ENCODE measurements around the gene NOL3.

Gene NOL3

DNA sequence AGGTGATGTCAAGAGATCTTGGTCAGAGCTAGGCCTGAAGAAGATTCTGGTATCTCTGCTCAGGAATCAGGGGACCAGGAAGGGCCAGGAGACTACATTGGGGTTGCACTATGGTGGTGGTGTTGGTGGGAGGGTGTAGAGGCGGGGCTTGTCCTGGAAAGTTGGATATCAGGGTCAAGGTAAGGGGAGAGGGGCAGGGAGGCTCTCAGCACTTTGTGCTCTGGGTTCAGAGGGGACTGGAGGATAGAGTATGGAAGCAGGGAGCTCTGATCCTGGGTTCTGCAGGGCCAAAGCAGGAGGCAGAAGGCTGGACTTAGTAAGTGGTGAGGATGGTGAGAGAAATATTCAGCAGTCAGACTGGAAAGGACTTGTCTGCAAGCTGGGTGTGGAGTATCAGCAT, 3.0 kb downstream of the NOL3 start:
- no peak for DNase-seq

DNA sequence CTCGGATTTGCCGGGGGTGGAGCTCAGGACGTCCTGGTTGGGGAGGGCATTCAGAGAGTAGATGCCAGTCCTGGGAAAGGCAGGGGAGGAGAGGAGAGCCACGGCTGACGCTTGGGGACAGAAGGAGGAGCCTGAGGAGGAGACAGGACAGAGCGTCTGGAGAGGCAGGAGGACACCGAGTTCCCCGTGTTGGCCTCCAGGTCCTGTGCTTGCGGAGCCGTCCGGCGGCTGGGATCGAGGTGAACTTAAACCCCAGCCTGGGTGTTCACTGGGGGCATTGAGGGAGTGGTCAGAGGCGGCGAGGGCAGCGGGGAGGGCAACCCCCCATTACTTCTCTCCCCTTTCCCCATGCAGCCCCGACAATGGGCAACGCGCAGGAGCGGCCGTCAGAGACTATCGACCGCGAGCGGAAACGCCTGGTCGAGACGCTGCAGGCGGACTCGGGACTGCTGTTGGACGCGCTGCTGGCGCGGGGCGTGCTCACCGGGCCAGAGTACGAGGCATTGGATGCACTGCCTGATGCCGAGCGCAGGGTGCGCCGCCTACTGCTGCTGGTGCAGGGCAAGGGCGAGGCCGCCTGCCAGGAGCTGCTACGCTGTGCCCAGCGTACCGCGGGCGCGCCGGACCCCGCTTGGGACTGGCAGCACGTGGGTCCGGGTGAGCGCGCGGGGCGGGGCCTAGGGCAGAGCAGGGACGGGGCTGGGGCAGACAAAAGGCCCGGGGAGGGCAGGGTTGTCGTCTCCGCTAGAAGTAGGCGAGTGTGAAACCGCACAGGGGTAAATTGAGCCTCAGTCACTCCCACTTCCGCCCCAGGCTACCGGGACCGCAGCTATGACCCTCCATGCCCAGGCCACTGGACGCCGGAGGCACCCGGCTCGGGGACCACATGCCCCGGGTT, 3.7 kb downstream of the NOL3 start:
- peak; percentile 66 for DNase-seq

DNA sequence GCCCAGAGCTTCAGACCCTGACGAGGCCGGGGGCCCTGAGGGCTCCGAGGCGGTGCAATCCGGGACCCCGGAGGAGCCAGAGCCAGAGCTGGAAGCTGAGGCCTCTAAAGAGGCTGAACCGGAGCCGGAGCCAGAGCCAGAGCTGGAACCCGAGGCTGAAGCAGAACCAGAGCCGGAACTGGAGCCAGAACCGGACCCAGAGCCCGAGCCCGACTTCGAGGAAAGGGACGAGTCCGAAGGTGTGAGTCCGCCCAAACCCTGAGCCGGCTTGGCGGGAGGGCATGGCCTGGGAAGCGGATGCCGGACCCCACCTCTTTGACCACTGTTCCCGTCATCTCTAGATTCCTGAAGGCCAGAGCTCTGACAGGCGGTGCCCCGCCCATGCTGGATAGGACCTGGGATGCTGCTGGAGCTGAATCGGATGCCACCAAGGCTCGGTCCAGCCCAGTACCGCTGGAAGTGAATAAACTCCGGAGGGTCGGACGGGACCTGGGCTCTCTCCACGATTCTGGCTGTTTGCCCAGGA, 4.4 kb downstream of the NOL3 start:
- no peak for DNase-seq

DNA sequence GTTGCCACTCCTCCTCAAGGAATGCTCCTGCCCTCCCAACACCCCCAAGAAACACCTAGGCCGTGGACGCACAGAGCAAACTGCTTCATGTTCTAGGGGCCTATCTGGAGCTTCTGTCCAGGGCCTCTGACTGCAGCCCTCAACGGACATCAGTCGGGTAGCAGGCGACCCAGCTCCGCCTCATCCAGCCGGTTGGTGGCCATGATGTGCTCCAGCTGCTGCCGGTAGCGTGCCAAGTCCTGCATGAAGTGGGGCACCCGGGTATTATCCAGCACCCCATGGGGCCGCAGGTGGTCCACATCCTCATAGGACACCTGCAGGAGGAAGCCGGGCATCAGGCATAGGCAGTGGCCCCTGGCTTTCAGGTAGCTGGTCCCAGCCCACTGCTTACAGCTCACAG, 6.3 kb downstream of the NOL3 start:
- no peak for DNase-seq

DNA sequence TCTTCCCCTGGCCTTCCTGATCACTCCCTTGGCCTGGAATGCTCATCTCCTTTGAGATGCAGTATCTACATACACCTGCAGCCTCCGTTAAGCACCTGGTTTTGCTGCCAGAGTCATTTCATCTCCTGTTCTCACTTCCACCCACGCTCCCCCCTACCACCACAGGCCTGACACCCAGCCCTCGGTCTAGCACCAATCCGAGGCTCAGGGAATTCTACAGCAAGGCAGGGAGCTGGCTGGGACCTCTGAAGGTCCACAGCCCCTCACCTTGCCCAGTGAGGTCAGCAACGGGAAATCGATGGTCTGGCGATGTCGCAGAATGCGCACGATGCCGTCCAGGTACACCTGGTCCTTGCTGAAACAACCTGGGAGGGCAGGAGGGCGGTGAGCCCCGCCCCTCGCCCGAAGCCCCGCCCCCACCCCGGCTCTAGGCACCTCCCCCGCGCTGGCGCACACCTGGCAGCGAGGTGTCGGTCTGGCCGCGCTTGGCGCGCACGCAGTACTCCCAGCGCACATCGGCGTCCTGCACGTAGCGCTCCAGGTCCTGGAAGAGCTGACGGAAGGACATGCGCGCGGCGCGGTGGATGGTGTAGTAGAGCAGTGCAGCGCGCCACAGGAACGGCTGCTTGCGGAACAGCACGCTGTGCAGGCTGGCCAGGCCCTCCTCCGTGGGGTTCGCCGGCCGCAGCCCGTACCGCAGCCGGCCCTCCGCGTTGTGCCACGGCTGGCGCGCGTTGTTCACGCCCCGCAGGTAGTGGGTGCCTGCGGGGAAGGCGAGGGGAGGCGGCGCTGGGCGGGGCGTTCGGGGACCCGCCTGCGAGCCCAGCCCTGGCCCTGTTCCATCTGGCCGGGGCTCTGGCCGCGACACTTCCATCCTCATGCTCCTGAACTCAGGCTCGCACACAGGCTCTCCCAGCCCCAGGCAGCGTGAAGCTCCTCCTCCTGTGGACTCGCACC, 7.7 kb downstream of the NOL3 start:
- DNase-seq = peak; percentile 47

DNA sequence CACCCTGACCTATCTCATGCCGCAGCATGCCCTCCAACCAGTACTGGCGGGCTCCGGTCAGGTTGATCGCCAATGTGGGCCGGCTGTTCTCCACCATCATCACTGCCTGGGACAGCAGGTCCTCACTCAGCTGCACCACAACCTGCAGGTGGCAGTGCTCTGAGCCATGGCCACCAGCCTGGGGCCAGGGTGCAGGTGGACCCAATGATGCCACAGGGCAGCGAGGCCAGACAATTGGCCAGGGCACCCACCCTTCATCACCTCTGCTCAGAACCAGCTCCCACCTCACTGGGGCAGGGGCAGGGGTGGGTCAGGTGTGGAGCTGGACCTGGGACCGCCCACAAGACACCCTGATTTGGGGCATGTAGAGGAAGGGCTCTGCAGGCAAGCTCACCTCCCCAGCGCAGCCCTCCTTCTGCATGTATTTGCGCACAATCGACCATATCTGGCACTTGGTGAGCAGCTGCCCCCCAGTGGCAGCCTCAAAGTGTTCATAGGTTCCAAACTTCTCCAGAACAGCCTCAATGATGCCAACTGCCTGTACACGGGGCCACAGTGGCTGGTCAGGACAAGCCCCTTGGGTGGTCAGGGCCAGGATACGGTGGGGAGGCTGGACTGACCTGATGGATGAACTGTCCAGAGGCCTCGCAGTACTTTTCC, 9.2 kb downstream of the NOL3 start:
- DNase-seq = no peak

DNA sequence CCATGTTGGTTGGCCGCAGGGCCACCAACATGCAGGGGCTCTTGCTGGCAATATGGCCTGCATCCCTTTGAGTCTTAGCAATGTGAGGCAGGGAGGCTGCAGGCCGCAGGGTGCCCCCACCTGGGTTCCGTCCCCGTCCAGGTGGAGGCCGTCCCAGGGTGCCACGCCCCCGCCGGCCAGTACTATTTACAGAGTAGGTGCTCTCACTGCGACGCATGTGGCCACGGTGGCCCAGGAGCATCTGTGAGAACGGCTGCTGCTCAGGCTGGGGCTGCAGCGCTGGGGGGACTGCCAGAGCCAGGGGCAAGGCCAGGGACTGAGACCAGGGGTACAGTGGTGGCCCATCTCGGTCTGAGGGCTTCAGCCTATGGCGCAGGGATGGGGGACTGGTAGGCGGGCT, 9.8 kb downstream of the NOL3 start:
- DNase-seq = no peak

DNA sequence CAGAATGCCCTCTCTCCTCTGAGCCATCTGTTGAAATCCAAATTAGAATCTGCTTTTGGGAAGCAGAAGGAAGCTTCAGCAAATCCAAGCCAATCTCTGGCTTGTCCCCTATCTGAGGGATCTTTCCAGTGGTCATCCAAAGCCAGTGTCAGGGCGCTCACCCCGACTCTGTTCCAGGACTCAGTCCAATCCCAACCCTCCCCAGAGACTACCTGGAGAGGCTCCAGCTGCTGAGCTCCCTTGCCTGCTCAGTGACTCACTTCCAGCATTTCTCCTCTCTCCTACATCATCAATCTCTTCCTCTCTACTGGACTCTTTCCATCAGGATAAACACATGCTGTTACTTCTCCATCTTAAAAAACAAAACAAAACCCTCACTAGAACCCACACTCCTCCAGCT, 11.0 kb downstream of the NOL3 start:
- DNase-seq = no peak

DNA sequence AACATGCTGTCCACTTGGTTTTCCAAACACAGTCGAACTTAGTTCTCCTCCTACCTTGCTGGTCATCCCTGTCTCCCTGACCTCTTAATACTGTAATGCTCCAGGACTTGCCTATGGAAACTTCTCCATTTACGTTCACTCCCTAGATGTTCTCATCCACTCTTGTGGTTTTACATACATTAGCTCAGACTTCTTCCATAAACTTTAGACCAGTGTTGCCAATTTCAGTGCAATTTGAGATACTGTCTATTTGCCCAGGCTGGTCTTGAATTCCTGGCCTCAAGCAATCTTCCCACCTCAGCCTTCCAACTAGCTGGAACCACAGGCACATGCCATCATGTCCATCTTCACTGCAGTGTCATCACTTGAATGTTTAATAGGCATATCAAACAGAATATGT, 11.9 kb downstream of the NOL3 start:
- no peak for DNase-seq

DNA sequence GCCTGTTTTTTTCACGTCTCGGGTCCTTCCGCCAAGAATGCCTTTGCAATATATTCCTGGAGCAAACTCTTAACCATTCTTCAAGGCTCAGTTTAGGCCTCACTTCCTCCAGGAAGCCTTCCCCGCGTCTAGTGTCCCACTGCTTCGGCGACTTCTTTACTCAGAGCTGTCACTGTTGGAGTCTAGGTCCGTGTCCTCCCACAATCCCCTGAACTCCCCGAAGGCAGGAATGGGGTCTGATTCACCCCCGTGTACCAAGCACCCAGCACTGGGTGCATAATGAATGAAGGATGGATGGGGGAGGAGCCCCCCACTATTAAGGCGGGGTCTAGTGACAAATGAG, 12.9 kb downstream of the NOL3 start:
- DNase-seq = no peak

DNA sequence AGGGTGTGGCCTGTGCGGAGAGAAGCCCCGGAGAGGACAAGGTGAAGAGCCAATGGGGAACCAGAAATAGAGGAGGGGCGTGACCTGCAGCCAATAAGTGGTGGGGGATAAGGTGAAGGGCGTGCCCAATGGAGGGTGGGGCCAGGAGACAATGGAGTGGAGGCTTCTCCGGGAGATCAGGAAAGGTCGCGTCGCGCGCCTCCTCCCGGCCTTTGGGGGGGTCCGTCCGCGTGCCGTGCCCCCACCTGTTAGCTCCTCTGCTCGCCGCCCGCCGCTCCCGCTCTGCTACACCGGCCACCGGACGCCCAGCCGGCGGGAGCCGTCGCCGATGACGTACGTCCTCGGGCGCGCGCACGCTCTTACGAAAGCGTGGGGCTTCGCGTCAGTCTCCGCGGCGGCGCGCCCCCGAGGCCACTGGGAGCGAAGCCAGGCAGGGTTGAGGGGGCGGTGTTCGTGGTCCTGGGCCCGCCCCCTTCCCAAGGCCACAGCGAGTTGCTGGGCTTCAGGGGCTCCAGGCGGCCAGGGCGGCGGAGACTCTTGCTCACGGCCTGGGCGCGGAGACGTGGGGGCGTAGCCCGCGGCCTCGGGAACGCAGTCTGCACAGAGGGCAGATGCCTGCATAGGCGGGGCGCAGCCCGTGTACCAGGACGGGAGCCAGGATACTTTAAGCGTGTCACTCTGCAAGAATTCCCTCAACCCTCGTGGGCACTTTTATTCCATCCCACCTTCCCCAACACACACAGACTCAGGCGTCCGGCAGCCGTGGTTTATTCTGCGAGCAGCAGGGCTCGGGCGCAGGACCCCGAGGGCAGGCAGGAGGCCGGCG, 13.5 kb downstream of the NOL3 start, which contains the start of gene MATCAP1:
TSS of gene MATCAP1 (minus strand) at position 337 of the 826 bp plus-strand sequence. CDS start 3,353 bp downstream, outside the sequence.
- peak; percentile 99 for DNase-seq

DNA sequence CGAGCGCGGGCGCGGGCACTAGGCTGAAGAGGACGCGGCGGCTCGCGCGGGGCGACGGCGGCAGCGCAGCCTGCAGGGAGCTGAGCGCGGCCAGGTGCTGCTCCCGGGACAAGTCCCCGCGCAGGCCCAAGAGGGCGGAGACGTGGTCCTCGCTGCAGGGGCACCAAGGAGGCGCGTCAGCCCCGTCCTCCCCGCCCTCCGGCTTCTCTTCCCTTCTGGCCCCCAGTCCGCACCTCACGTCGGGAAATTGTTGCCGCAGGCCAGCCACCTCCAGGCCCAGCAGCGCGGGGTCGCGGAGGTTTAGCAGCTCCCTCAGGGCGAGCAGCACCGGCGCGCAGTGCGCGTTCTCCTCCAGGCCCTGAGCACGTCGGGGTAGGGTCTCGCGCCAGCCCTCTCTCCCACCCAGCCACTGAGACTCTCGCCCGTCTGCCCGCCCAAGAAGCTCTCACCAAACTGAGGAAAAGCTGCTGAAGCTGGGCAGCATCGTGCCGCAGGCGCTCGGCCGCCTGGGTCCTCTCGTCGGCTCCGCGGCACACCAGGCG, 14.2 kb downstream of the NOL3 start:
- DNase-seq = peak; percentile 56

DNA sequence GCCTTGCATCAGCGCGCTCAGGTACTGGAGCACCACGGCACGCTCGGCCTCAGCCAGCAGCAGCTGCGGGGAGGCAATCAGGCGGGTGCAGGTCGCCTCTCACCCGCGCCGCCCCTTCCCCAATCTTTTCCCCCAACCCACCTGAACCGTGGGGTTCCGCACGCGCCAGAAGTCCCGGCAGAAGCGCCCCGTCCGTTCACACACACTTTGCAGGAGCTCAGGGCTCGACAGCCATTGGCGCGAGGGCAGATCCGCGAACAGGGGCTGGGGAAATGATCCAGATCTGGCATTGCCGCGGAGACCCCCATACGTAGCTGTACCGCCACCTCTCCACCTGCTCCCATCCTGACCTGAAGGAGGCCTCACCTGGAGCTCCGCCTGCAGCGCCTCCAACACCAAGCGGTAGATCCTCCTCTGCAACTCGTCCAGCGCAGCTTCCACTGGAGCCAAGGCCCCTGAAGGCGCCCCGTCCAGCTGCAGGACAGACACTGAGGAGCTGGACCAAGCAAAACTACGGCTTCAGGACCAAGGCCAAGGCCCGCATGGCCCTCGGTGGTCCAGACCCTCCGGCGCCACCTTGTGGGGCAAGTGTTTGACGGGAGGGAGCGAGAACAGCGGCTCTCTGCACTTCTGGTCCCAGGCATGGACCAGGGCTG, 14.8 kb downstream of the NOL3 start:
- DNase-seq = peak; percentile 53

DNA sequence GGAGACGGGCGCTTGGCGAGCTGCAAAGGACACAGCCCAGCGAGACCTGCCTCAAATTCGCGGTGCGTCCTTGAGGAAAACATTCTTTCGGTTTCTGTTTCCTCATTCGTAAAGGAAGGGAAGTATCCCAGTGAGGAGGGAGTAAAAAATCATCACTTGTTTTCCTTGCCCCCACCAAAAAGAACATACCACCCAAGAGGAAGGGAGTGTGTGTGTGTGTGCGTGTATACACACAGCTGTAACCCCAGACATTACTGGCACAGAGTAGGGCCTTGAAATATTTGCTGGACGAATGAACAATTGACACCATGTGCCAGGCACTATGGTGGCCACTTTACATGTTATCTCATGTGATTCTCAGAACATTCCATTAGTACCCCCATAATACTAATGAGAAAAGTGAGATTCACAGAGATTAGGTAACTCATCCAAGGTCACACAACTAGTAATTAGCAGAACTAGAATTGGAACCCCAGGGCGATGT, 15.4 kb downstream of the NOL3 start:
- no peak for DNase-seq

DNA sequence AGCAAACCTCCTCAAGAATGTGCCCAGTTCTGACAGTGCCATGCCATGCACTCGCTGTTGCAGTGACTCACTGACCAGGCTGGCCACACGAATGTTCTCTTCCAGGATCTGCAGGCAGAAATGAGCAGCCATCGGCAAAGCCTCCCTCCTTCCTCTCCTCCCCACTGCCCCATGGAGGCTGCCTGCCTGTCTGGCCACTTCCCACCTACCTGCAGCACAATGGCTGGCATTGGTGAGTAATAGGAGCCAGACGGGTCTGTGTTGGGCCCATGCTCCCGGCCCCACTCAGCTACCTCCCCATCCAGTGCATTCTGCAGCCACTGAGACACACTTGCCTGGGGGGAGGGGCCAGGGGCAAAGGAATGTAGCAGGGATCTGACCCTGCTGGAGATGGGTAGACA, 16.2 kb downstream of the NOL3 start:
- no peak for DNase-seq

DNA sequence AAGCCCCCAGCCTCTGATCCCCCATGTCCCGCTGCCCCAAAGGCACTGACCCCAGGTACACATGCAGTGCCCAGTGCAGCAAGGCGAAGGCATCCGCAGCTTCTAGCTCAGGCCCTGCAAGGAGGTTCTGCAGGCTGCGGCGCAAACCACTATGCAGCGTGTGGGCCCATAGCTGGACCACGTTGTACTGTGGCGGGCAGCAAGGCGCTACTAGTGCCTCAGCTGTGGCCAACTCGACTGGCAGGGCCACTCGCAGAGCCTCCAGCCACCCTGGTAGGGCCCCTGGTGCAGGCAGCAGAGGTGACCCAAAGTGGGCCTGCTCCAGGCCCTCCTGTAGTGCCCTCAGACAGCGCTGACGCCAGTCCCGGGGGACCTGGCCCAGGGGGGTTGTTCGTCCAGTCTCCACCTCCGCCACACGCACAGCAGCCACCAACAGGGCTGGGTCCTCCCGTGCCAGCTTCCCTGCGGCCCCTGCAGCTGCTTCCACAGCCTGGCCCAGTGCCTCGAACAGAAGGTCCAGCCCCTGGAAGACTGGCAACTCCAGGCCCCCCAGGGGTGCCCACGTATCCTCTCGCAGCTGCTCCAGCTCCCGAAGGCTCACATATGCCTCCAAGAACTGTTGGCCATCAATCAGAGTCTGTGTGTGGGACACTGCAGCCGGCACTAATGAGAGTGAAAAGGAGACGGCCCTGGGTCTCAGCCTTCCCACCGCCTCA, 17.0 kb downstream of the NOL3 start:
- peak; percentile 8 for DNase-seq

DNA sequence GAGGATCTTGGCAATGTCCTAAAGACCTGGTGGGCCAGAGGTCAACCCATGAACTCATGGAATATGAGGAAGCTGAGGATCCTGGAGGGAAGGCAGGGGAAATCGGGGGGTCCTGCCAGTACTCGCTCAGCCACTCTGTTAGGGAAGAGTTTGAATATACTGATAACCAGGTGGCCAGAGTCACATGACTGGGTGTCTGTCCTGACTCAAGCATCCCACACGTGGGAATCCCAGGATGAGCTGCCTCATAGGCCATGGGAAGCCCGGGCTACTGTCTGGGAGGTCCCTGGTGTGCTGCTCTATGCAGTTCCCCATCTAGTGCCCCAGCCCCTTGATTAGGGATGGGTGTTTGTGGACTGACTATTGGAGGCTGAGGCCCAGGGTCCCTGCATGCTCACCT, 18.0 kb downstream of the NOL3 start:
- DNase-seq = no peak

DNA sequence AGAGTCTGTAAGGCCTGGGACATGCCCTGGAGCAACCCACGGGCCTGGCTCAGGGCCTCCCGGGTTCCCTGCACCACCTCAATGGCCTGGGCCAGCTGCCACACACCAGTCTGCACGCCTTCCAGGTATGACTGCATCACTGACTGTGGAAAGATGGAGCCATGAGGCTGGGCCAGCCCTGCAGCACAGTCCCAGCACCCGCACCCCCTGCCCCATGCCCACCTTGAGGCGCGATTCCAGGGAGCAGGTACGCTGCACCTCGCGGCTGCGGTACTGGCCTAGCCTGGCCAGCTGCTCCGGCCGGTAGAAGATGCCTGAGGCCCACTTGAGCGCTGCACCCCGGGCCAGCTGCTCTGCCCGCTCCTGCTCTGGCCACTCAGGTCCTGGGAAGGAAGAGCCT, 18.5 kb downstream of the NOL3 start:
- no peak for DNase-seq

DNA sequence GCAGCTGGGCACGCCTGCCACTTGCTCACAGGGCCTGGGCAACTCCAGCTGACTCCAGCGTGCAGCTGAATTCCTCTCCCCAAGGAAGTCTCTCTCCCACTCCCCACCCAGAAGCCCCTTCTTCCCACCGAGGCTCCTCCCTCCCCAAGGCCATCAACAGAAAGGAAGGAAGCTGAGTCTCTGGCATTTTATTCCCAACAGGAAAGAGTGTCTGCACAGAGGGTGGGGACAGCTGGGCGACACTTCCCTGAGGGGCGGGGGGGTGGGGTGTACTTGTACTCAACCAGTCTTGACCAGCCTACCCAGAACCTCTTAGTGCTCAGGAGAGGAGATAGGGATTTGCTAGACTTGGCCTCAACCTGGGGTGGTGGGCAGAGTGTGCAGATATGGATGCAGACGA, 19.7 kb downstream of the NOL3 start, which contains the start of gene EXOC3L1:
TSS of gene EXOC3L1 (minus strand) at position 96 of the 400 bp plus-strand sequence. CDS start 460 bp downstream, outside the sequence.
- DNase-seq = no peak
